ENCODE results near the gene MAN2B2.

DNA sequence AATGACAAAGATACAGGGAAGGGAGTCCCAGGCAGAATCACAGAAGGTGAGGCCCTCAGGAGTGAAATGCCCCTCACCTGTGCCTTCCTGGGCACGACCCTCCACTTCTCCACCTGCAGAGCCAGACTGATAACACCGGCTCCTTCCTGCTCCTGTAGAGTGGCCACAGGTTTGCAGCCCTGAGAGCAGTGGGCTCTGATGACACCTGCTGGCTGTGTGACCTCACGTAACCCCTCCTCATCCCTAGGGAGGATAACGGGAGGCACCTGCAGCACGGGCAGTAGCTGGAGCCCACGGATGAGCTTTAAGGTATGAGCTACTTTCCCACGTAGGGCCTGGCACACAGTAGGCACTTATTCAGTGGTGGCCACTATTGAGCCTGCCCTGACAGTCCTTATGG lies 25.5 kb upstream of the MAN2B2 start:
- TF ChIP-seq POLR2A (IDR thresholded peaks at IDR 0.05): no peak
- TF ChIP-seq, protein P1, sequence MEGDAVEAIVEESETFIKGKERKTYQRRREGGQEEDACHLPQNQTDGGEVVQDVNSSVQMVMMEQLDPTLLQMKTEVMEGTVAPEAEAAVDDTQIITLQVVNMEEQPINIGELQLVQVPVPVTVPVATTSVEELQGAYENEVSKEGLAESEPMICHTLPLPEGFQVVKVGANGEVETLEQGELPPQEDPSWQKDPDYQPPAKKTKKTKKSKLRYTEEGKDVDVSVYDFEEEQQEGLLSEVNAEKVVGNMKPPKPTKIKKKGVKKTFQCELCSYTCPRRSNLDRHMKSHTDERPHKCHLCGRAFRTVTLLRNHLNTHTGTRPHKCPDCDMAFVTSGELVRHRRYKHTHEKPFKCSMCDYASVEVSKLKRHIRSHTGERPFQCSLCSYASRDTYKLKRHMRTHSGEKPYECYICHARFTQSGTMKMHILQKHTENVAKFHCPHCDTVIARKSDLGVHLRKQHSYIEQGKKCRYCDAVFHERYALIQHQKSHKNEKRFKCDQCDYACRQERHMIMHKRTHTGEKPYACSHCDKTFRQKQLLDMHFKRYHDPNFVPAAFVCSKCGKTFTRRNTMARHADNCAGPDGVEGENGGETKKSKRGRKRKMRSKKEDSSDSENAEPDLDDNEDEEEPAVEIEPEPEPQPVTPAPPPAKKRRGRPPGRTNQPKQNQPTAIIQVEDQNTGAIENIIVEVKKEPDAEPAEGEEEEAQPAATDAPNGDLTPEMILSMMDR (IDR thresholded peaks at IDR 0.05 in 4 of 5, conservative IDR thresholded peaks at IDR 0.05 in 1 of 5): no peak
